Measurements from ENCODE around the gene TMEM247. TPM values are rescaled to one million over a fixed set of nuclear protein-coding genes. Genes with fewer than 3 reads are reported as not detected.

Gene TMEM247
- total and polyA plus RNA-seq, 10 of the 15 experiments (the other 5 are each of a cell fraction or from before 2014, with no cell fraction given) = not detected

- no TSS peak for BruUV-seq (replicated peaks)
- RAD21 ChIA-PET (ENCODE audit: unreplicated experiment) = interaction anchor here (2.1 kb wide), 1 partner anchor 30 kb away, joined by 4 read pairs; no protein-coding TSS in a partner anchor
- no peak overlapping the region for H3K4me2 ChIP-seq (ENCODE audit: control insufficient read depth, insufficient read depth)
- intact Hi-C loops (cut with micrococcal nuclease; ENCODE audit: unreplicated experiment) (no loop called here), in situ Hi-C loops (cut with MboI) (no loop called here)
- SMC1A ChIA-PET (ENCODE audit: uncharacterized antibody, unreplicated experiment) = interaction anchor here (1.0 to 1.1 kb wide), 3 partner anchors 9 to 20 kb away, joined by 3 read pairs; no protein-coding TSS in a partner anchor
- no peaks in the 10 kb centered on the region for H4K20me1 ChIP-seq (ENCODE audit: control insufficient read depth, insufficient read depth)
- no peak for FAIRE-seq
- no peaks in the 10 kb centered on the region for H3K79me2 ChIP-seq (ENCODE audit: control insufficient read depth, insufficient read depth, low read length)
- H3K9me3 ChIP-seq (replicated peaks; ENCODE audit: control insufficient read depth, insufficient read depth, low read length) = peaks cover 2% of the 10 kb centered on the region; the same call in 1 of the 3 replicates
- H3K36me3 ChIP-seq (ENCODE audit: control insufficient read depth in 2 of 2, insufficient read depth in 2 of 2, low read length in 1 of 2) = no peaks in the 10 kb centered on the region
- H2AFZ ChIP-seq (ENCODE audit: control insufficient read depth, low read depth, low read length) = no peak overlapping the region
- CTCF ChIA-PET = interaction anchor here (0.9 kb wide), 1 partner anchor 12 kb away, joined by 3 read pairs; no protein-coding TSS in a partner anchor
- H3K4me1 ChIP-seq (ENCODE audit: control insufficient read depth, insufficient read depth, low read length) = no peaks in the 10 kb centered on the region
- H3K9ac ChIP-seq (ENCODE audit: control insufficient read depth, insufficient read depth, low read length) = no peak overlapping the region
- H3K27ac ChIP-seq (ENCODE audit: control insufficient read depth, insufficient read depth) = no peak overlapping the region
- DNase-seq (ENCODE audit: low read depth, low spot score) = no peak
- H3K4me3 ChIP-seq = no peak overlapping the region
- no peaks in the 10 kb centered on the region for H3K27me3 ChIP-seq (replicated peaks in 1 of 2; ENCODE audit: control insufficient read depth in 2 of 2, insufficient read depth in 2 of 2, low read length in 1 of 2)
- POLR2A ChIA-PET = interaction anchor here (0.8 kb wide), 2 partner anchors 10 to 24 kb away, joined by 3 to 4 read pairs; no protein-coding TSS in a partner anchor
- WGBS (ENCODE audit: insufficient coverage, insufficient replicate concordance, low lambda C conversion rate, missing lambda C conversion rate) = 63% methylated on average over 5 of the region's 5 CpGs
- no peak for ATAC-seq
- TF ChIP-seq SP1 (IDR thresholded peaks at IDR 0.05; ENCODE audit: low read depth, low read length) (no peak), FOXM1 (IDR thresholded peaks at IDR 0.05; ENCODE audit: low read depth, low read length) (no peak), WRNIP1 (IDR thresholded peaks at IDR 0.05; ENCODE audit: borderline replicate concordance, low read depth, low read length) (no peak), EP300 (IDR thresholded peaks at IDR 0.05; ENCODE audit: borderline replicate concordance in 1 of 2, control insufficient read depth in 1 of 2, low read depth in 2 of 2, low read length in 2 of 2) (no peak), MTA3 (IDR thresholded peaks at IDR 0.05; ENCODE audit: borderline replicate concordance, low read length) (no peak)
- TF ChIP-seq, protein P1, sequence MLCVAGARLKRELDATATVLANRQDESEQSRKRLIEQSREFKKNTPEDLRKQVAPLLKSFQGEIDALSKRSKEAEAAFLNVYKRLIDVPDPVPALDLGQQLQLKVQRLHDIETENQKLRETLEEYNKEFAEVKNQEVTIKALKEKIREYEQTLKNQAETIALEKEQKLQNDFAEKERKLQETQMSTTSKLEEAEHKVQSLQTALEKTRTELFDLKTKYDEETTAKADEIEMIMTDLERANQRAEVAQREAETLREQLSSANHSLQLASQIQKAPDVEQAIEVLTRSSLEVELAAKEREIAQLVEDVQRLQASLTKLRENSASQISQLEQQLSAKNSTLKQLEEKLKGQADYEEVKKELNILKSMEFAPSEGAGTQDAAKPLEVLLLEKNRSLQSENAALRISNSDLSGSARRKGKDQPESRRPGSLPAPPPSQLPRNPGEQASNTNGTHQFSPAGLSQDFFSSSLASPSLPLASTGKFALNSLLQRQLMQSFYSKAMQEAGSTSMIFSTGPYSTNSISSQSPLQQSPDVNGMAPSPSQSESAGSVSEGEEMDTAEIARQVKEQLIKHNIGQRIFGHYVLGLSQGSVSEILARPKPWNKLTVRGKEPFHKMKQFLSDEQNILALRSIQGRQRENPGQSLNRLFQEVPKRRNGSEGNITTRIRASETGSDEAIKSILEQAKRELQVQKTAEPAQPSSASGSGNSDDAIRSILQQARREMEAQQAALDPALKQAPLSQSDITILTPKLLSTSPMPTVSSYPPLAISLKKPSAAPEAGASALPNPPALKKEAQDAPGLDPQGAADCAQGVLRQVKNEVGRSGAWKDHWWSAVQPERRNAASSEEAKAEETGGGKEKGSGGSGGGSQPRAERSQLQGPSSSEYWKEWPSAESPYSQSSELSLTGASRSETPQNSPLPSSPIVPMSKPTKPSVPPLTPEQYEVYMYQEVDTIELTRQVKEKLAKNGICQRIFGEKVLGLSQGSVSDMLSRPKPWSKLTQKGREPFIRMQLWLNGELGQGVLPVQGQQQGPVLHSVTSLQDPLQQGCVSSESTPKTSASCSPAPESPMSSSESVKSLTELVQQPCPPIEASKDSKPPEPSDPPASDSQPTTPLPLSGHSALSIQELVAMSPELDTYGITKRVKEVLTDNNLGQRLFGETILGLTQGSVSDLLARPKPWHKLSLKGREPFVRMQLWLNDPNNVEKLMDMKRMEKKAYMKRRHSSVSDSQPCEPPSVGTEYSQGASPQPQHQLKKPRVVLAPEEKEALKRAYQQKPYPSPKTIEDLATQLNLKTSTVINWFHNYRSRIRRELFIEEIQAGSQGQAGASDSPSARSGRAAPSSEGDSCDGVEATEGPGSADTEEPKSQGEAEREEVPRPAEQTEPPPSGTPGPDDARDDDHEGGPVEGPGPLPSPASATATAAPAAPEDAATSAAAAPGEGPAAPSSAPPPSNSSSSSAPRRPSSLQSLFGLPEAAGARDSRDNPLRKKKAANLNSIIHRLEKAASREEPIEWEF (IDR thresholded peaks at IDR 0.05; ENCODE audit: insufficient replicate concordance, low read depth, low read length) = no peak
- TF ChIP-seq, protein P2, sequence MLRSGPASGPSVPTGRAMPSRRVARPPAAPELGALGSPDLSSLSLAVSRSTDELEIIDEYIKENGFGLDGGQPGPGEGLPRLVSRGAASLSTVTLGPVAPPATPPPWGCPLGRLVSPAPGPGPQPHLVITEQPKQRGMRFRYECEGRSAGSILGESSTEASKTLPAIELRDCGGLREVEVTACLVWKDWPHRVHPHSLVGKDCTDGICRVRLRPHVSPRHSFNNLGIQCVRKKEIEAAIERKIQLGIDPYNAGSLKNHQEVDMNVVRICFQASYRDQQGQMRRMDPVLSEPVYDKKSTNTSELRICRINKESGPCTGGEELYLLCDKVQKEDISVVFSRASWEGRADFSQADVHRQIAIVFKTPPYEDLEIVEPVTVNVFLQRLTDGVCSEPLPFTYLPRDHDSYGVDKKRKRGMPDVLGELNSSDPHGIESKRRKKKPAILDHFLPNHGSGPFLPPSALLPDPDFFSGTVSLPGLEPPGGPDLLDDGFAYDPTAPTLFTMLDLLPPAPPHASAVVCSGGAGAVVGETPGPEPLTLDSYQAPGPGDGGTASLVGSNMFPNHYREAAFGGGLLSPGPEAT (IDR thresholded peaks at IDR 0.05; ENCODE audit: low read depth) = no peak
- TF ChIP-seq, protein P3, sequence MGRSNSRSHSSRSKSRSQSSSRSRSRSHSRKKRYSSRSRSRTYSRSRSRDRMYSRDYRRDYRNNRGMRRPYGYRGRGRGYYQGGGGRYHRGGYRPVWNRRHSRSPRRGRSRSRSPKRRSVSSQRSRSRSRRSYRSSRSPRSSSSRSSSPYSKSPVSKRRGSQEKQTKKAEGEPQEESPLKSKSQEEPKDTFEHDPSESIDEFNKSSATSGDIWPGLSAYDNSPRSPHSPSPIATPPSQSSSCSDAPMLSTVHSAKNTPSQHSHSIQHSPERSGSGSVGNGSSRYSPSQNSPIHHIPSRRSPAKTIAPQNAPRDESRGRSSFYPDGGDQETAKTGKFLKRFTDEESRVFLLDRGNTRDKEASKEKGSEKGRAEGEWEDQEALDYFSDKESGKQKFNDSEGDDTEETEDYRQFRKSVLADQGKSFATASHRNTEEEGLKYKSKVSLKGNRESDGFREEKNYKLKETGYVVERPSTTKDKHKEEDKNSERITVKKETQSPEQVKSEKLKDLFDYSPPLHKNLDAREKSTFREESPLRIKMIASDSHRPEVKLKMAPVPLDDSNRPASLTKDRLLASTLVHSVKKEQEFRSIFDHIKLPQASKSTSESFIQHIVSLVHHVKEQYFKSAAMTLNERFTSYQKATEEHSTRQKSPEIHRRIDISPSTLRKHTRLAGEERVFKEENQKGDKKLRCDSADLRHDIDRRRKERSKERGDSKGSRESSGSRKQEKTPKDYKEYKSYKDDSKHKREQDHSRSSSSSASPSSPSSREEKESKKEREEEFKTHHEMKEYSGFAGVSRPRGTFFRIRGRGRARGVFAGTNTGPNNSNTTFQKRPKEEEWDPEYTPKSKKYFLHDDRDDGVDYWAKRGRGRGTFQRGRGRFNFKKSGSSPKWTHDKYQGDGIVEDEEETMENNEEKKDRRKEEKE (IDR thresholded peaks at IDR 0.05) = no peak
- TF ChIP-seq, protein P4, sequence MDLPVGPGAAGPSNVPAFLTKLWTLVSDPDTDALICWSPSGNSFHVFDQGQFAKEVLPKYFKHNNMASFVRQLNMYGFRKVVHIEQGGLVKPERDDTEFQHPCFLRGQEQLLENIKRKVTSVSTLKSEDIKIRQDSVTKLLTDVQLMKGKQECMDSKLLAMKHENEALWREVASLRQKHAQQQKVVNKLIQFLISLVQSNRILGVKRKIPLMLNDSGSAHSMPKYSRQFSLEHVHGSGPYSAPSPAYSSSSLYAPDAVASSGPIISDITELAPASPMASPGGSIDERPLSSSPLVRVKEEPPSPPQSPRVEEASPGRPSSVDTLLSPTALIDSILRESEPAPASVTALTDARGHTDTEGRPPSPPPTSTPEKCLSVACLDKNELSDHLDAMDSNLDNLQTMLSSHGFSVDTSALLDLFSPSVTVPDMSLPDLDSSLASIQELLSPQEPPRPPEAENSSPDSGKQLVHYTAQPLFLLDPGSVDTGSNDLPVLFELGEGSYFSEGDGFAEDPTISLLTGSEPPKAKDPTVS (IDR thresholded peaks at IDR 0.05; ENCODE audit: low read depth, low read length) = no peak
Observed at GRCh38 chr2:46510598-46511177, 31.3 kb downstream of the TMEM247 start.

Data from GM12878 (cell line).